Left renal cortex interstitium (tissue), 4 donors: ENCODE data around the gene SIGLEC8. TPM values are rescaled to one million over a fixed set of nuclear protein-coding genes. Genes with fewer than 3 reads are reported as not detected.
A peak's percentile ranks its signal among the peaks of the same experiment; 100 is the strongest.
"Not testable (repeated sequence)": the region's sequence is repeated elsewhere in the genome, so short reads cannot be mapped to it uniquely, and the experiment has no call there.

Source experiments
- DNase-seq, 4 donors: peaks; one replicate each; pipeline ENCODE4 v3.0.0-alpha.2; 2013; ENCODE audit warnings: low read depth in 4 of 4, low spot score in 2 of 4, missing footprints in 1 of 4
- polyA plus RNA-seq, 4 donors: library from polyadenylated mRNA; unstranded; fragments of 120-200 nt; gene quantifications; one replicate each; pipeline ENCODE4 v1.2.1, GENCODE V29; 2013; ENCODE audit not compliant: insufficient read length in 4 of 4

SIGLEC8 gene
- polyA plus RNA-seq: under 1 TPM in 2 of 4 donors, not detected in 2; 0.04 to 0.07 TPM

GRCh38 chr19:51458051-51458645 is at the start of gene SIGLEC8:
Gene SIGLEC8 (minus strand): TSS chr19:51458454. CDS start chr19:51458387, 67 bp downstream.
- DNase-seq: no peak

- DNase-seq: no peak
Measured at GRCh38 chr19:51507640-51508058, 49.4 kb upstream of the SIGLEC8 start.

- DNase-seq: no peak
Measured at GRCh38 chr19:51507192-51507591, 48.9 kb upstream of the SIGLEC8 start.

GRCh38 chr19:51505904-51506303 is 47.6 kb upstream of the SIGLEC8 start:
- no peak for DNase-seq

- no peak for DNase-seq
Measured at GRCh38 chr19:51503896-51504295, 45.6 kb upstream of the SIGLEC8 start.

- no peak for DNase-seq
Measured at GRCh38 chr19:51503286-51503817, 45.1 kb upstream of the SIGLEC8 start.

- no peak for DNase-seq
Measured at GRCh38 chr19:51501594-51502263, 43.5 kb upstream of the SIGLEC8 start, which contains the start of gene SIGLEC12. Gene SIGLEC12 (minus strand): TSS chr19:51501800. CDS start chr19:51501733, 67 bp downstream.

- not testable (repeated sequence) for DNase-seq
Measured at GRCh38 chr19:51500931-51501330, 42.7 kb upstream of the SIGLEC8 start.

GRCh38 chr19:51497666-51498065 is 39.4 kb upstream of the SIGLEC8 start:
- no peak for DNase-seq

GRCh38 chr19:51493776-51494175 is 35.5 kb upstream of the SIGLEC8 start:
- no peak for DNase-seq

GRCh38 chr19:51491586-51491985 is 33.3 kb upstream of the SIGLEC8 start:
- no peak for DNase-seq

- DNase-seq: no peak
Measured at GRCh38 chr19:51490676-51491075, 32.4 kb upstream of the SIGLEC8 start.

GRCh38 chr19:51489113-51489512 is 30.9 kb upstream of the SIGLEC8 start:
- no peak for DNase-seq

- no peak for DNase-seq
Measured at GRCh38 chr19:51488491-51488890, 30.2 kb upstream of the SIGLEC8 start.

GRCh38 chr19:51485960-51486660 is 27.9 kb upstream of the SIGLEC8 start:
- no peak for DNase-seq

- DNase-seq: peak; percentile 17 to 36 (median 22)
Measured at GRCh38 chr19:51480590-51480989, 22.3 kb upstream of the SIGLEC8 start.

- no peak for DNase-seq
Measured at GRCh38 chr19:51479531-51480331, 21.5 kb upstream of the SIGLEC8 start.

- no peak for DNase-seq
Measured at GRCh38 chr19:51478381-51479234, 20.4 kb upstream of the SIGLEC8 start, which contains the start of gene CEACAM18. Gene CEACAM18 (plus strand): TSS chr19:51478539.

- no peak for DNase-seq
Measured at GRCh38 chr19:51477344-51477743, 19.1 kb upstream of the SIGLEC8 start.
